Duodenal mucosa (tissue), 2 donors: ENCODE data around the gene GPC3.
A peak's percentile ranks its signal among the peaks of the same experiment; 100 is the strongest.
"Not testable (repeated sequence)": the region's sequence is repeated elsewhere in the genome, so short reads cannot be mapped to it uniquely, and the experiment has no call there.

Experiments
- H3K27ac ChIP-seq: one replicate; pipeline ENCODE4 v1.7.0; 2013; ENCODE audit warnings: low read depth, low read length
- H3K27me3 ChIP-seq, 2 donors: one replicate each; pipeline ENCODE4 v1.7.0; 2013; ENCODE audit warnings: low read length in 2 of 2, control low read depth in 1 of 2; ENCODE audit not compliant: insufficient read depth in 2 of 2, control insufficient read depth in 1 of 2
- H3K36me3 ChIP-seq, 2 donors: one replicate each; pipeline ENCODE4 v1.7.0; 2013; ENCODE audit warnings: low read length in 2 of 2, control low read depth in 1 of 2; ENCODE audit not compliant: insufficient read depth in 2 of 2, control insufficient read depth in 1 of 2
- H3K4me1 ChIP-seq, 2 donors: one replicate each; pipeline ENCODE4 v1.7.0; 2013; ENCODE audit warnings: low read length in 2 of 2, control low read depth in 1 of 2; ENCODE audit not compliant: insufficient read depth in 2 of 2, control insufficient read depth in 1 of 2
- H3K4me3 ChIP-seq, 2 donors: one replicate each; pipeline ENCODE4 v1.7.0; 2013; ENCODE audit warnings: low read length in 2 of 2, low read depth in 1 of 2
- H3K9ac ChIP-seq, 2 donors: one replicate each; pipeline ENCODE4 v1.7.0; 2013; ENCODE audit warnings: low read length in 2 of 2, low read depth in 1 of 2
- H3K9me3 ChIP-seq, 2 donors: one replicate each; pipeline ENCODE4 v1.7.0; 2013; ENCODE audit warnings: low read length in 2 of 2, control low read depth in 1 of 2; ENCODE audit not compliant: control insufficient read depth in 1 of 2

The GPC3 gene

DNA sequence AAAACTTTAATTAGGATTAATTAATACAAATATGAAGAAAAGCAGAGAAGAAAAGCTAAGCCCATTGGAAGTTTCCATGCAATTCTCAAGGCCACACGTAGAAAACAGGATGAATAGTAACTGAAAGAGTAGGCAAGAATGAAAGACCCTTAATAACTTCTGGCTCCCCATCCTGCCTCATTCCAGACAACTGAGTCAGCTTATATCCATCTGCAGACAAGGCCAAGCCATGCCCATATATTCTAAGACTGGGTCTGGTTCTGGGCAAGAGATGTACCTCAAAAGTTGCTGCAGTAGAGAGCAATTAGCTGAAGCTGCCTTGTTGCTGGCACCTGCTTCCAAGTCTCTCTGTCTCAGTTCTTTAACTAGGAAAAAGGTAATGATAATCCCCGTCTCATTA lies 244.1 kb downstream of the GPC3 start:
- no peaks in the 10 kb centered on the region for H3K27me3 ChIP-seq
- no peaks in the 10 kb centered on the region for H3K9me3 ChIP-seq

DNA sequence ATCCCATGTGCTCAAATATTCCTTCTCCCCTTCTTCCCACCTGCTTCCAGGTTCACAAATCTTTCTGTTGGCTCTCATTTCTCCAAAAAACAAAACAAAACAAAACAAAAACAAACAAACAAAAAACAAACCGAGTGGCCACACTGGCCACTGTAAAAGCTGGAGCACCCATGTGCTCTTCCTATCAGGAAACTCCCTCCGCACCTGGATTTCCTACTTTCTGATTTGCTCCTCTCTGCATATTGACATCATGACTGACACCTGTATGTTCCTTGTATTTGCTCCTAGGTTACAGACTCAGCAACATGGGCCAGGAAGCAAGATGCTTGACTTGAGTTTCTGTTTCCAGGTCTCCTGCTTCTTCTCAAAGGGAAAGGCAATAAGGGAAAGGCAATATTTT lies 258.8 kb downstream of the GPC3 start:
- no peak overlapping the region for H3K27ac ChIP-seq
- H3K27me3 ChIP-seq = no peaks in the 10 kb centered on the region
- no peak overlapping the region for H3K4me3 ChIP-seq
- peaks cover 0 to 13% of the 10 kb centered on the region in 2 donors for H3K4me1 ChIP-seq
- no peak overlapping the region for H3K9ac ChIP-seq
- no peaks in the 10 kb centered on the region for H3K9me3 ChIP-seq
- H3K36me3 ChIP-seq = no peaks in the 10 kb centered on the region

More for the DNA sequence above, 244.1 kb downstream of the GPC3 start:
- H3K4me1 ChIP-seq = no peaks in the 10 kb centered on the region
- no peak overlapping the region for H3K9ac ChIP-seq
- no peaks in the 10 kb centered on the region for H3K36me3 ChIP-seq
- no peak overlapping the region for H3K4me3 ChIP-seq
- no peak overlapping the region for H3K27ac ChIP-seq

DNA sequence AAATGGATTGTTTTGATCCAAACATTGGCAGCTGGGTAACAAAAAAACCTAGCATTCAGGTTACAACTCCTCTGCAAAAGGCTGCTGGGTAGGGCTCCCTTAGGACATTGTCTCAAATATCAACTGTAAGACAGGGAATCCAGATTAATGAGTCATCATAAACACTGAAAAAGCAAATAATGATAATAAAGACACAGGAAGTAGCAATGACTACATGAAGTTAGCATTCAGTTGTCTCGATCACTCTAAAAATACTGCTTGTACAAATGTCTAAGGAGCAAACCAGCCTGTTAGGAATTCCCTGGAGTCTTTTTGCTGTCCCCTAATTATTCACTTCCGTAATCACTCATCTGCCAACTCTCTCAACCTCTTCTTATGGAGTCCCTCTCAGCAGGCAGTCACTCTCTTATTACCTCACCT lies 259.2 kb downstream of the GPC3 start:
- Histone ChIP-seq H3K4me3 (no peak overlapping the region), H3K9me3 (no peaks in the 10 kb centered on the region), H3K9ac (no peak overlapping the region), H3K27me3 (no peaks in the 10 kb centered on the region), H3K27ac (no peak overlapping the region), H3K36me3 (no peaks in the 10 kb centered on the region), H3K4me1 (peaks cover 0 to 13% of the 10 kb centered on the region in 2 donors)

DNA sequence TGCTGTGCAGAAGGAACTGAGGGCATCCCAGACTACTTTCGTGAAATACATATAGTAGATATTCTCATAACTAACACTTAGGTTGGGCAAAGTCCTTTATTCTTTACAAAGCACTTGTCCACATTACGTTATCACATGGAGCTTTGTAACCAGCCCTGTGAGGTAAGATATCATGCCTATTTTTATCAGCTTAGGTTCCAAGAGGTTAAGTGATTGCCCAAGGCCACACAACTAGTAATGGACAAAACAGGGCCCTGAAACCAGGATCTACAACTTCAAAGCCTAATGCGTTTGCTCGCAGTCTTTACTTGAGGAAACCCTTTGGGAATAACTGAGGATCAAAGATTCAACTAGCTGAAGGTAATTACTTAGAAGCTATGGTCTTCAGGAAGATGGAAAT lies 261.5 kb downstream of the GPC3 start:
- H3K4me1 ChIP-seq = peaks cover 0 to 13% of the 10 kb centered on the region in 2 donors
- no peaks in the 10 kb centered on the region for H3K36me3 ChIP-seq
- H3K9ac ChIP-seq = no peak overlapping the region
- no peaks in the 10 kb centered on the region for H3K9me3 ChIP-seq
- H3K27me3 ChIP-seq = no peaks in the 10 kb centered on the region
- no peak overlapping the region for H3K27ac ChIP-seq
- no peak overlapping the region for H3K4me3 ChIP-seq

DNA sequence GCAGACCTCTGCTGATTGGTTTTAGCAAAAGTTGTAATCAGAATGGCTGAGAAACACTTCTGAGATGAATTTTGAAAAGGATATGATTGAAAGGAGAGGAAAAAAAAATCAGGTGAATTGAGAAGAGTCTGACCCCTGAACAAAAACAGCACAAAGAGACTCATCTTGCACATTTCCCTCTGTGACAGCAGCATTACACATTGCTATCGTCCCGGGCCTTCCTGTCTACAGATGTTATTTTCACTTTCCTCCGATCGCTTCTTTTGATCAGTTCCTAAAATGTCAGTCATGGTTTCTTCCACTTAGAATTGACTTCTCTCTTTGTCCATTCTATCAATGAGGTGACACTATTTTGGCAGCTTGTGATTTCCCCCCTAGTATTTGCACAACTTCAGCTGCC lies 262.6 kb downstream of the GPC3 start:
- Histone ChIP-seq H3K27me3 (no peaks in the 10 kb centered on the region), H3K4me1 (peaks cover 0 to 13% of the 10 kb centered on the region in 2 donors), H3K27ac (no peak overlapping the region), H3K9me3 (no peaks in the 10 kb centered on the region), H3K36me3 (no peaks in the 10 kb centered on the region), H3K4me3 (no peak overlapping the region), H3K9ac (no peak overlapping the region)

DNA sequence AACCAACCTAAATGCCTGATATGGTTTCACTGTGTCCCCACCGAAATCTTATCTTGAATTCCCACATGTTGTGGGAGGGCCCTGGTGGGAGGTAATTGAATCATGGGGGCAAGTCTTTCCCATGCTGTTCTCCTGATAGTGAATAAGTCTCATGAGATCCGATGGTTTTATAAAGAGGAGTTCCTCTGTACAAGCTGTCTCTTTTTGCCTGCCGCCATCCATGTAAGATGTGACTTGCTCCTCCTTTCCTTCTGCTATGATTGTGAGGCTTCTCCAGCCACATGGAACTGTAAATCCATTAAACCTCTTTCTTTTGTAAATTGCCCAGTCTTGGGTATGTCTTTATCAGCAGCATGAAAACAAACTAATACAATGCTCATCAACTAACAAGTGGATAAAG lies 265.1 kb downstream of the GPC3 start:
- not testable (repeated sequence) for H3K9me3 ChIP-seq, H3K27ac ChIP-seq, H3K4me1 ChIP-seq, H3K4me3 ChIP-seq, H3K9ac ChIP-seq, H3K36me3 ChIP-seq, H3K27me3 ChIP-seq

DNA sequence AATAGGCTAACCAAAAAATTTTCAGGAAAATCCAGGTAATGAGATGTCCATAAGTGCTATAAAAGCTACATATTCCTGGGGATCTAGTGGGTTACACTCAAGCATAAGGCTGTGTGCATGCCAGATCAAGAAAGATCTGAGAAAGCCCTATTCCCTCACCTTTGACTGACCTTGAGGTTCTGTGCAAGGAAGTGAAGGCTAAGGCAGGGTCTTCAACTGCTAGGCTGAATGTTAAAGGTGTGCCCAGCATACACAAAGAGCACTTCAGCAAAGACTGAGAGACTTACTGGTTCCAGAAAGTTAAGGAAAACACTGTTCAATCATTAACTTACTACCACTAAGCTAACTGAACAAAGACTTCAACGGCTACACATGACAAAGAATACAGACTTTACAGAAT lies 269.7 kb downstream of the GPC3 start:
- Histone ChIP-seq H3K4me3 (peak overlapping the region; percentile 54 to 66), H3K27ac (no peak overlapping the region), H3K9me3 (no peaks in the 10 kb centered on the region), H3K27me3 (no peaks in the 10 kb centered on the region), H3K4me1 (peaks cover 0 to 3% of the 10 kb centered on the region in 2 donors), H3K9ac (peak overlapping the region in 1 of 2 donors; percentile 33), H3K36me3 (no peaks in the 10 kb centered on the region)

DNA sequence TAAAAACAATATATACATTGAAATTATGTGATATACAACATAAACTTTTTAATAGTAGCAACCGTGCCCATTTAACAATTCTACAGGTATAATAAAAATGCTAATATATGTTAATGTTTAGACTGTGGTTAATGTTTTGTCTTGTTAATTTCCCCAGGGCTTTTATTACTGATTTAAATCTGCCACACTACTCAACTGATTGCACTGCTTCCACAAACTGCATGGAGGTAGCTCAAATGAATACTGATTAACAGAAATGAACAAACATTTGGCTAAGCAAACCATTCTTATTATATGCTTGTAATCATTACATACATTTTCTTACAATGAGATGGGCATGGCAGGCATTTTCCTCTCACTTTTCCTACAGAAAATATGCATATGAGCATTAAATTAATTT lies 275.9 kb downstream of the GPC3 start:
- Histone ChIP-seq H3K27me3 (no peaks in the 10 kb centered on the region), H3K27ac (no peak overlapping the region), H3K9ac (no peak overlapping the region), H3K4me3 (no peak overlapping the region), H3K4me1 (peaks cover 7 to 11% of the 10 kb centered on the region in 2 donors), H3K9me3 (no peaks in the 10 kb centered on the region), H3K36me3 (no peaks in the 10 kb centered on the region)

DNA sequence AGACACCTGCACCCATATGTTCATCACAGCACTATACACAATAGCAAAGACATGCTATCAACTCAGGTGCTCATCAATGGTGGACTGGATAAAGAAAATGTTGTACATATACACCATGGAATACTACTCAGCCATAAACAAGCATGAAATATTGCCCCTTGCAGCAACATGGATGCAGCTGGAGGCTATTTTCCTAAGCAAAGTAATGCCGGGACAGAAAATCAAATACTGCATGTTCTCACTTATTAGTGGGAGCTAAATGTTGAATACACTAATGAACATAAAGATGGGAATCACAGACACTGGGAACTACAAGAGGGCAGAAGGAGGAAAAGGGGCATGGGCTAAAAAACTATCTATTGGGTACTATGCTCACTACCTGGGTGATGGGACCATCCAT lies 278.5 kb downstream of the GPC3 start:
- Histone ChIP-seq H3K9me3 (no peaks in the 10 kb centered on the region), H3K4me3 (no peak overlapping the region), H3K27ac (no peak overlapping the region), H3K4me1 (peaks cover 7 to 11% of the 10 kb centered on the region in 2 donors), H3K9ac (no peak overlapping the region), H3K36me3 (no peaks in the 10 kb centered on the region), H3K27me3 (no peaks in the 10 kb centered on the region)

DNA sequence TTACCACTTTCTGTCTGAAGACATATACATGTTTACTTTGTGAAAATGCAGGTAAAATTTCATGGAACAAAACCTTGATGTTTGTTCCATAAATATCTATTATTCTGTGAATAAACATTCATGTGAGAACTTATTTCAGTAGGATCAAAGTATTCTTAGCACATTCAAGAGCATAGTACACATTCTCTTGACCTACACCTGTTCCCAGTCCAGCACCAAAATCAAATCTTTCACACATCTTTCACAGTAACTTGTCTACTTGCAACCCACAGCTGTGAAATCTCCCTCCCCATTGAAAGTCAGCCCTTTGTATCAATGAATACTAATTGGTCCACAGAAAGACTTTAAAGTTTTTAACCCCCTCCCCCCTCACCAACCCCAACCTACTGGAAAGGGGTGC lies 283.2 kb downstream of the GPC3 start:
- Histone ChIP-seq H3K9ac (no peak overlapping the region), H3K36me3 (no peaks in the 10 kb centered on the region), H3K27ac (no peak overlapping the region), H3K4me3 (no peak overlapping the region), H3K9me3 (no peaks in the 10 kb centered on the region), H3K27me3 (no peaks in the 10 kb centered on the region), H3K4me1 (no peaks in the 10 kb centered on the region)
